MG63 (cell line): ENCODE measurements around the gene C19orf47. TPM values are rescaled to one million over a fixed set of nuclear protein-coding genes. Genes with fewer than 3 reads are reported as not detected.

Experiments used
- DNase-seq: peaks from one replicate; pipeline ENCODE4 v3.0.0-alpha.2; 2020
- H3K27me3 ChIP-seq: fragments of 250-450 bp; sonication (Bioruptor Pico); 2 replicates; pipeline ENCODE4 v1.5.1; 2020; ENCODE audit warnings: mild to moderate bottlenecking, moderate library complexity
- H3K36me3 ChIP-seq: fragments of 250-450 bp; sonication (Bioruptor Pico); 2 replicates; pipeline ENCODE4 v1.5.1; 2020; ENCODE audit warnings: mild to moderate bottlenecking, moderate library complexity
- H3K4me3 ChIP-seq: fragments of 250-450 bp; sonication (Bioruptor Pico); 2 replicates; pipeline ENCODE4 v1.5.1; 2020; ENCODE audit warnings: mild to moderate bottlenecking, moderate library complexity
- H3K9me3 ChIP-seq: fragments of 250-450 bp; sonication (Bioruptor Pico); 2 replicates; pipeline ENCODE4 v1.5.1; 2020; ENCODE audit warnings: mild to moderate bottlenecking, moderate library complexity
- total RNA-seq: library from RNA; depleted of rRNA; stranded (reverse); fragments of >200 nt; shearing (Covaris generic); gene quantifications from 2 replicates; pipeline ENCODE4 v1.2.3, GENCODE V29; 2014; ENCODE audit warnings: low replicate concordance

C19orf47 gene
- total RNA-seq, 1 experiment from 2014 or later = 37.3 TPM

- Histone ChIP-seq H3K36me3 (no peaks in the 10 kb centered on the region; the same call in 1 of the 2 replicates), H3K27me3 (no peaks in the 10 kb centered on the region), H3K9me3 (no peaks in the 10 kb centered on the region), H3K4me3 (no peak overlapping the region)
- DNase-seq = no peak
Measured at GRCh38 chr19:40363069-40363468, 14.9 kb upstream of the C19orf47 start.

GRCh38 chr19:40362160-40362559, 14.0 kb upstream of the C19orf47 start:
- H3K4me3 ChIP-seq = no peak overlapping the region
- H3K27me3 ChIP-seq = no peaks in the 10 kb centered on the region
- no peaks in the 10 kb centered on the region for H3K9me3 ChIP-seq
- DNase-seq = no peak
- H3K36me3 ChIP-seq = no peaks in the 10 kb centered on the region; the same call in 1 of the 2 replicates

- Histone ChIP-seq H3K4me3 (no peak overlapping the region), H3K9me3 (no peaks in the 10 kb centered on the region), H3K27me3 (no peaks in the 10 kb centered on the region), H3K36me3 (no peaks in the 10 kb centered on the region)
- no peak for DNase-seq
Measured at GRCh38 chr19:40360708-40361241, 12.6 kb upstream of the C19orf47 start.

- H3K27me3 ChIP-seq = no peaks in the 10 kb centered on the region
- H3K9me3 ChIP-seq = no peaks in the 10 kb centered on the region
- no peak overlapping the region for H3K4me3 ChIP-seq
- DNase-seq = no peak
- no peaks in the 10 kb centered on the region for H3K36me3 ChIP-seq
Measured at GRCh38 chr19:40360020-40360707, 12.0 kb upstream of the C19orf47 start.

- H3K4me3 ChIP-seq = no peak overlapping the region
- no peaks in the 10 kb centered on the region for H3K36me3 ChIP-seq
- no peaks in the 10 kb centered on the region for H3K9me3 ChIP-seq
- no peaks in the 10 kb centered on the region for H3K27me3 ChIP-seq
- no peak for DNase-seq
Measured at GRCh38 chr19:40358773-40359172, 10.6 kb upstream of the C19orf47 start.

GRCh38 chr19:40357640-40358039, 9.4 kb upstream of the C19orf47 start:
- Histone ChIP-seq H3K36me3 (no peaks in the 10 kb centered on the region), H3K27me3 (no peaks in the 10 kb centered on the region), H3K9me3 (no peaks in the 10 kb centered on the region), H3K4me3 (no peak overlapping the region)
- DNase-seq = no peak

GRCh38 chr19:40356681-40357595, 8.7 kb upstream of the C19orf47 start:
- Histone ChIP-seq H3K9me3 (no peaks in the 10 kb centered on the region), H3K27me3 (no peaks in the 10 kb centered on the region), H3K36me3 (no peaks in the 10 kb centered on the region), H3K4me3 (no peak overlapping the region)
- no peak for DNase-seq

GRCh38 chr19:40355975-40356680, 7.9 kb upstream of the C19orf47 start:
- H3K9me3 ChIP-seq = no peaks in the 10 kb centered on the region
- no peaks in the 10 kb centered on the region for H3K27me3 ChIP-seq
- no peak overlapping the region for H3K4me3 ChIP-seq
- no peaks in the 10 kb centered on the region for H3K36me3 ChIP-seq
- no peak for DNase-seq

GRCh38 chr19:40348961-40349507, 837 bp upstream of the C19orf47 start:
- Histone ChIP-seq H3K27me3 (no peaks in the 10 kb centered on the region), H3K4me3 (peak overlapping the region; percentile 71), H3K36me3 (peaks cover 9% of the 10 kb centered on the region), H3K9me3 (no peaks in the 10 kb centered on the region)
- DNase-seq = no peak

GRCh38 chr19:40344422-40344821, 3.8 kb downstream of the C19orf47 start:
- no peaks in the 10 kb centered on the region for H3K27me3 ChIP-seq
- no peak for DNase-seq
- H3K9me3 ChIP-seq = no peaks in the 10 kb centered on the region
- no peak overlapping the region for H3K4me3 ChIP-seq
- peaks cover 16% of the 10 kb centered on the region for H3K36me3 ChIP-seq

GRCh38 chr19:40342644-40343311, 5.4 kb downstream of the C19orf47 start:
- no peaks in the 10 kb centered on the region for H3K27me3 ChIP-seq
- peaks cover 26% of the 10 kb centered on the region for H3K36me3 ChIP-seq
- DNase-seq = no peak
- H3K4me3 ChIP-seq = no peak overlapping the region
- no peaks in the 10 kb centered on the region for H3K9me3 ChIP-seq

GRCh38 chr19:40341601-40342482, 6.4 kb downstream of the C19orf47 start:
- Histone ChIP-seq H3K9me3 (no peaks in the 10 kb centered on the region), H3K36me3 (peaks cover 23% of the 10 kb centered on the region), H3K4me3 (no peak overlapping the region), H3K27me3 (no peaks in the 10 kb centered on the region)
- DNase-seq = no peak

- Histone ChIP-seq H3K9me3 (no peaks in the 10 kb centered on the region), H3K36me3 (peaks cover 31% of the 10 kb centered on the region), H3K27me3 (no peaks in the 10 kb centered on the region)
Measured at GRCh38 chr19:40339018-40339728, 9.0 kb downstream of the C19orf47 start.

GRCh38 chr19:40337594-40337993, 10.6 kb downstream of the C19orf47 start:
- no peaks in the 10 kb centered on the region for H3K27me3 ChIP-seq
- H3K9me3 ChIP-seq = no peaks in the 10 kb centered on the region
- H3K36me3 ChIP-seq = peaks cover 40% of the 10 kb centered on the region
- no peak overlapping the region for H3K4me3 ChIP-seq
- no peak for DNase-seq

More at GRCh38 chr19:40339018-40339728, 9.0 kb downstream of the C19orf47 start:
- DNase-seq = no peak
- H3K4me3 ChIP-seq = no peak overlapping the region

GRCh38 chr19:40337107-40337506, 11.1 kb downstream of the C19orf47 start:
- H3K9me3 ChIP-seq = no peaks in the 10 kb centered on the region
- H3K27me3 ChIP-seq = no peaks in the 10 kb centered on the region
- H3K4me3 ChIP-seq = no peak overlapping the region
- H3K36me3 ChIP-seq = peaks cover 45% of the 10 kb centered on the region
- DNase-seq = no peak
